Measurements from ENCODE around the gene PXMP4. TPM values are rescaled to one million over a fixed set of nuclear protein-coding genes. Genes with fewer than 3 reads are reported as not detected.

Gene PXMP4
- total RNA-seq, 1 donor from 2014 or later: 14.7 TPM

- intact Hi-C loops (cut with micrococcal nuclease): loop anchor here (1.0 to 5.0 kb wide), 6 partner anchors 12 to 426 kb away; partner anchors contain the start of genes CHMP4B, EIF2S2, NECAB3 and PXMP4
These were observed 33.8 kb downstream of the PXMP4 start, which contains the start of gene E2F1 for GRCh38 chr20:33686100-33686983. Gene E2F1 (minus strand): TSS chr20:33686385. CDS start chr20:33686264, 121 bp downstream.

- intact Hi-C loops (cut with micrococcal nuclease): loop anchor here (1.0 to 5.0 kb wide), 7 partner anchors 11 to 427 kb away; partner anchors contain the start of genes ACTL10, CHMP4B, EIF2S2 and NECAB3
These were observed 34.6 kb downstream of the PXMP4 start for GRCh38 chr20:33685328-33686099.

GRCh38 chr20:33684533-33685327 is 35.4 kb downstream of the PXMP4 start:
- intact Hi-C loops (cut with micrococcal nuclease): loop anchor here (2.0 to 5.0 kb wide), 3 partner anchors 18 to 428 kb away; partner anchors contain the start of genes ACTL10, EIF2S2 and RALY

- intact Hi-C loops (cut with micrococcal nuclease): no loop called here
These were observed 38.3 kb downstream of the PXMP4 start for GRCh38 chr20:33681728-33682353.

- intact Hi-C loops (cut with micrococcal nuclease): no loop called here
These were observed 38.8 kb downstream of the PXMP4 start for GRCh38 chr20:33681288-33681687.

- intact Hi-C loops (cut with micrococcal nuclease): no loop called here
These were observed 39.4 kb downstream of the PXMP4 start for GRCh38 chr20:33680686-33681085.

GRCh38 chr20:33679758-33680485 is 40.2 kb downstream of the PXMP4 start:
- intact Hi-C loops (cut with micrococcal nuclease): no loop called here

- intact Hi-C loops (cut with micrococcal nuclease): no loop called here
These were observed 42.0 kb downstream of the PXMP4 start for GRCh38 chr20:33677991-33678702.

GRCh38 chr20:33676652-33677645 is 43.2 kb downstream of the PXMP4 start:
- intact Hi-C loops (cut with micrococcal nuclease): no loop called here

- intact Hi-C loops (cut with micrococcal nuclease): no loop called here
These were observed 44.0 kb downstream of the PXMP4 start for GRCh38 chr20:33676121-33676520.

GRCh38 chr20:33675136-33675959 is 44.8 kb downstream of the PXMP4 start:
- intact Hi-C loops (cut with micrococcal nuclease): no loop called here

GRCh38 chr20:33674294-33675135 is 45.6 kb downstream of the PXMP4 start, which contains the start of gene NECAB3:
Gene NECAB3 (minus strand): TSS chr20:33674428. CDS start chr20:33674352, 76 bp downstream.
- intact Hi-C loops (cut with micrococcal nuclease): loop anchor here (1.0 kb wide), 1 partner anchor 12 kb away; the partner anchor contains the start of gene E2F1

GRCh38 chr20:33673410-33674293 is 46.5 kb downstream of the PXMP4 start:
- intact Hi-C loops (cut with micrococcal nuclease): loop anchor here (1.0 kb wide), 1 partner anchor 13 kb away; the partner anchor contains the start of gene E2F1

GRCh38 chr20:33673114-33673409 is 47.0 kb downstream of the PXMP4 start:
- intact Hi-C loops (cut with micrococcal nuclease): no loop called here

All from T-helper 2 cell treated with Interferon-gamma antibody and Interleukin-4, amounts not matched to agents 100 ng/mL and 5 ng/mL, for 36 hours (primary cell).